T-helper 17 cell (primary cell): Measurements from ENCODE around the gene CENPV. TPM values are rescaled to one million over a fixed set of nuclear protein-coding genes. Genes with fewer than 3 reads are reported as not detected.
"Not testable (repeated sequence)": the region's sequence is repeated elsewhere in the genome, so short reads cannot be mapped to it uniquely, and the experiment has no call there.

Source experiments
- ATAC-seq: fragments of 150-1000 bp; cut with Tn5 transposase; 2 replicates; pipeline ENCODE4 v1.10.0; 2021; ENCODE audit warnings: mild to moderate bottlenecking, moderate library complexity
- DNase-seq, 3 donors: peaks; one replicate each; pipeline versions ENCODE4 v3.0.0 to v3.0.0-alpha.2; 2020 to 2021
- H3K9me3 ChIP-seq: one replicate; pipeline ENCODE4 v1.7.0; 2013; ENCODE audit warnings: low read length, mild to moderate bottlenecking; ENCODE audit not compliant: control insufficient read depth, poor library complexity, severe bottlenecking
- H3K27ac Mint-ChIP-seq: one replicate; pipeline ENCODE4 v1.8.0; 2022; ENCODE audit warnings: mild to moderate bottlenecking, moderate library complexity, mixed read lengths
- H3K27me3 Mint-ChIP-seq: one replicate; pipeline ENCODE4 v1.8.0; 2022; ENCODE audit warnings: mixed read lengths
- H3K36me3 Mint-ChIP-seq: one replicate; pipeline ENCODE4 v1.8.0; 2022; ENCODE audit warnings: low read depth, mixed read lengths
- H3K4me1 Mint-ChIP-seq: one replicate; pipeline ENCODE4 v1.8.0; 2022; ENCODE audit warnings: mild to moderate bottlenecking, mixed read lengths
- H3K4me3 Mint-ChIP-seq: one replicate; pipeline ENCODE4 v1.8.0; 2022; ENCODE audit warnings: mild to moderate bottlenecking, moderate library complexity, mixed read lengths
- total RNA-seq, 4 donors: library from RNA in 2 of 4; stranded (reverse) in 2 of 4; gene quantifications; one replicate each; pipeline ENCODE4 v1.2.3 and lab custom pipeline; 2022 to 2026

The CENPV gene
- total RNA-seq, 2 donors from 2014 or later, result 6.9 to 9.2 TPM

DNA sequence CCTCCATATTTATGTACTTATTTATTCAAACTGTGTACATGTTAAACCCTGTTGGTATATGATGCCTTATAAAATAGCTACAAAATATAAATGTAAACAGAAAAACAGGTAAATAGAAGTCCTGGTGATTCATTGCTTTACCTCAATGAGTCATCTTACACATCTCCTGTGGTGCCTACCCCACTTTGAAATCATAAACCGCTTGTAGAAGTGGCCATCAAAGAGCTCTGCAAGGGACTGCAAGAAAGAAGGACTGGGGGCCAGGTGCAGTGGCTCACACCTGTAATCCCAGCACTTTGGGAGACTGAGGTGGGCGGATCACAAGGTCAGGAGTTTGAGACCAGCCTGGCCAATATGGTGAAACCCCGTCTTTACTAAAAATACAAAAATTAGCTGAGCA lies 57.2 kb downstream of the CENPV start:
- H3K36me3 Mint-ChIP-seq, DNase-seq, H3K9me3 ChIP-seq, H3K27ac Mint-ChIP-seq, ATAC-seq, H3K4me3 Mint-ChIP-seq, H3K27me3 Mint-ChIP-seq: not testable (repeated sequence)
- H3K4me1 Mint-ChIP-seq, result peaks cover 12% of the 10 kb centered on the region

GRCh38 chr17:16294560-16294959 lies 58.7 kb downstream of the CENPV start:
- Mint-ChIP-seq H3K4me3 (no peak overlapping the region), H3K36me3 (no peaks in the 10 kb centered on the region), H3K27ac (no peak overlapping the region), H3K4me1 (peaks cover 12% of the 10 kb centered on the region), H3K27me3 (no peaks in the 10 kb centered on the region)
- no peaks in the 10 kb centered on the region for H3K9me3 ChIP-seq
- no peak for ATAC-seq
- no peak for DNase-seq

DNA sequence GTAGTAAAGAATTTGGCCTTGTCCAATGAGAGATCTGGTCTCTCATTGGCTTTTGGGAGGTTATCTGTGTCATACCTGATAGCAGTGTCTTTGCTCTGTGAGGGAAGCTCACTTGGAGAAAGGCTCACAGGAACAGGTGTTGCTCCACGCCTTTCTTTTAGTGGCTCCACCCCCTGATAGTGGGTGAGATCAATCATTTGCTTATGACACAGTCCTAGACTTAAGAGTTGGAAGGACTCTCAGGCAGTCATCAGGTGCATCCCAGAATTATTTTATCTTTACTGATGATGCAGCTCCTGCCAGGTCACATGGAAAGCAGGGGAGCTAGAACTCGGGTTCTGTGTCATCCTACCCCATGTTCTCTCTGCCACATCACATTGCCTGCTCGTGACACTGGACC lies 59.3 kb downstream of the CENPV start:
- Mint-ChIP-seq H3K36me3 (no peaks in the 10 kb centered on the region), H3K27ac (no peak overlapping the region), H3K4me1 (peaks cover 15% of the 10 kb centered on the region), H3K27me3 (no peaks in the 10 kb centered on the region), H3K4me3 (no peak overlapping the region)
- DNase-seq, result no peak
- H3K9me3 ChIP-seq, result no peaks in the 10 kb centered on the region
- no peak for ATAC-seq

Other genes starting within 250 kb of the CENPV start
- gene NCOR1, start 137.9 kb downstream of the CENPV start, total RNA-seq, result 100 to 1,000 TPM; 155 to 161 TPM
- gene PIGL, start 136.3 kb downstream of the CENPV start, total RNA-seq, result 10 to 100 TPM; 54.5 to 69.0 TPM
- gene UBB, start 27.6 kb upstream of the CENPV start, total RNA-seq, result 100 to 1,000 TPM; 819 to 876 TPM
- gene TRPV2, start 62.1 kb upstream of the CENPV start, total RNA-seq, result 10 to 100 TPM; 87.1 to 91.1 TPM
- gene LRRC75A, start 138.7 kb upstream of the CENPV start, total RNA-seq, result 1 to 10 TPM; 3.1 to 5.0 TPM
- 1 to 10 TPM; 6.6 to 7.6 TPM for gene ZNF287, start 215.7 kb upstream of the CENPV start, total RNA-seq